COR-L47 (cell line): ENCODE measurements around the gene INSR.
"Not testable (repeated sequence)": the region's sequence is repeated elsewhere in the genome, so short reads cannot be mapped to it uniquely, and the experiment has no call there.

Source experiments
- DNase-seq: peaks from one replicate; lab custom pipeline; 2025; lab: John Stamatoyannopoulos, UW

The INSR gene

DNA sequence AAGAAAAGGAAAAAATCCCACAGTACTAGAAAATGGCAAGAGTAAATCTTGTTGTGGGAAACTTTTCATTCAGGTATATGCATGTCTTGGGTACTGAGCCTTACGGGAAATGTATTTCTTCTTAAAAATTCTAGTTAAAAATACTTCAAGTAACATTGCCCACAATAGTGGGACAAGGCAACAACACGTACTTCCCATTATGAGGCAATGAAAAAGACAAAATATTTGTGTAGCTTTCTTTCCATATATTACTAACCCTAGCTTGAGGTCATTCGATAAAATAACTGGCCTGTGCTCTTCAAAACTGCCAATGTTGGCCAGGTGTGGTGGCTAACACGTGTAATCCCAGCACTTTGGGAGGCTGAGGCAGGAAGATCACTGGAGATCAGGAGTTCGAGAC, 99.2 kb downstream of the INSR start:
- no peak for DNase-seq

DNA sequence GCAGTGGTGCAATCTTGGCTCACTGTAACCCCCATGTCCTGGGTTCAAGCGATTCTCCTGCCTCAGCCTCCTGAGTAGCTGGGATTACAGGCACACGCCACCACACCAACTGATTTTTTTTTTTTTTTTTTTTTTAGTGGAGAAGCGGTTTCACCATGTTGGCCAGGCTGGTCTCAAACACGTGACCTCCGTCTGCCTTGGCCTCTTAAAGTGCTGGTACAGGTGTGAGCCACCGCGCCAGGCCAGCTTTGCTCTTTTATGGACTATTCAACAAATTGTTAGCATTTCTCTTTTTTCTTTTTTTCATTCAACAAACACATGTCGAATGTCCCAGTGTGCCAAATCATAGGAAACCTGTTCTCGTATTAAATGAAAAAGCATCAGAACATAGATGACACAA, 99.6 kb downstream of the INSR start:
- no peak for DNase-seq

DNA sequence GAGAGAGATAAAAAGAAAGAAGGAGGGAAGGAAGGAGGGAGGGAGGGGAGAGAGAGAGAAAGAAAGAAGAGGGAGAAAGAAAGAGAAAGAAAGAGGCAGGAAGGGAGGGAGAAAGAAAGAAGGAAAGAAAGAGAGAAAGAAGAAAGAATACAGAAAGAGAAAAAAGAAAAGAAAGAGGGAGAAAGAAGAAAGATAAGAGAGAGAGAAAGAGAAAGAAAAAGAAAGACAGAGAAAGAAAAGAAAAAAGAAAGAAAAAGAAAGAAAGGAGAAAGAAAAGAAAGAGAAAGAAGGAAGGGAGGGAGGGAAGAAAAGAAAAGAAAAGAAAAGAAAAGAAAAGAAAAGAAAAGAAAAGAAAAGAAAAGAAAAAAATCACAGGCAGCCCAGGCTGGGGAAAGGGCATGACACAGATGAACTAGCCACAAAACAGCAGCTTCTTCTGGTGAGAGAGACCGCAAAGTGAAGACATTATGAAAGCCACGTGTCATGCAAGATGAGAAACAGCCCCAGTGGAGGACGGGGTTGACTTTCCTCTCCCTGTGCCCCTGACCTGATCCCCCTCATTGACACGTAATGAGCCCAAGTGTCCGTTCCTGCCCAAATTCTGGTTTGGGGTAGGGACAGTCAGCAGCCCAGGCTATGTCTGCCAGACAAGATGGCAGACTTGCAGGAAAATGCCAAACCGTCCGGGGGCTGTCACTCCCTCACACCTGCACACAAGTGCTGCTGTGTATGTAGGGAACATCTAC, 102.1 kb downstream of the INSR start:
- no peak for DNase-seq

DNA sequence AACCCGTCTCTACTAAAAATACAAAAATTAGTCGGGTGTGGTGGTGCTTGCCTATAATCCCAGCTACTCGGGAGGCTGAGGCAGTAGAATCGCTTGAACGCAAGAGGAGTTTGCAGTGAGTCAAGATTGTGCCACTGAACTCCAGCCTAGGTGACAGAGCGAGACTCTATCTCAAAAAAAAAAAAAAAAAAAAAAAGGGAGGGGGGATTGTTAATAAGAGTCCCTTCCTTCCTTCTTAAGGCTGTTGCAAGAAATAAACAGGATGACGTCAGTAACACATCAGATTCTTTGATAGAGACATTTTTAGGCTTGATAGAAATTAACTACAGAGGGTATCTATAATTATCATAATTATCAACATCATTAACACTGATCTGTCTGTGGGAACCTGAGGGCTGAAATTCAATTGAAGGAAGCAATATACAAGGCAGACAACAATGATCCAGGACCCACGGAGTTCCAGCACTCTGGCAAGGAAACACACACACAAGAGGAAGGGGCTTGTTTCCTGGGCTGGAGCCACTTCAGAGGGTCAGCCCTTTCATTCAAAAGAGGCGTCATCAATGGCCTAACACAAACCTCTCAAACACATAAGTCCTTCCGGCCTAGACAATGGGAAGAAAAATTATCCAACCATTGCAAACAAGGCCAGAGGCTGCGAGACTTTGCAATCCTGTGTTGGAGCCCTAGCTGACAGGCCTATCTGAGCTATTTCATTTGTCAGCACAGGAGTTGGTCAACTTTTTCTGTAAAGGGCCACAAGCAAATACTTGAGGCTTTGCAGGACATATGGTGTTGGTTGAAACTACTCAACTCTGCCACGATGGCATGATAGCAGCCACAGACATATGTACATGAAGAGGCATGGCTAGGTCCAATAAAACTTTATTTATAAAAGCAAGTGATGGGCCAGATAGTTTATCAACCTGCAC, 105.2 kb downstream of the INSR start:
- DNase-seq = no peak

DNA sequence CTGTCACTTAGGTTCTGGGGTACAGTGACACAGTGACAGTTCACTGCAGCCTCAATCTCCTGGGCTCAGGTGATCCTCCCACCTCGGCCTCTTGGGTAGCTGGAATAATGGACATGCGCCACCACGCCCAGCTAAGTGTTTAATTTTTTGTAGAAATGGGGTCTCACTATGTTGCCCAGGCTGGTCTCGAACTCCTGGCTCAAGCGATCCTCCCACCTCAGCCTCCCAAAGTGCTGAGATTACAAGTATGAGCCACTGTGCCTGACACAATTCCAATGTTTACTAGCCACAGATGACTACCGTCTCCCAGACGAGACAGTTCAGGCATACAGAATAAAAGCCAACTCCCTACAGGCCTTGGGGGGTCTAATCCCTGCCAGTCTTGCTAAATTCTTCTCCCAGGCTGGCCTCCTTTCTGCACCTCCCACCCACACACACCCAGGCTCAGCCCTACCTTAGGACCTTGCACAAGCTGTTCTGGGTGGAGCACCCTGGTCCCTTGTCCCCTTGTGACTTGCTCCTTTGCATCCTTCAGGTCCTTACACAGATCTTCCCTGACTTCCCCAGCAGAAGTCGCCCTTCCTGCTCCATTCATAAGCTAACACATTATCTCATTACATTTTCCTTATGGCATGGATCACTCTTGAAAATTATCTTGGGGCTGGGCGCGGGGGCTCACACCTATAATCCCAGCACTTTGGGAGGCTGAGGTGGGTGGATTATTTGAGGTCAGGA, 106.4 kb downstream of the INSR start:
- no peak for DNase-seq

DNA sequence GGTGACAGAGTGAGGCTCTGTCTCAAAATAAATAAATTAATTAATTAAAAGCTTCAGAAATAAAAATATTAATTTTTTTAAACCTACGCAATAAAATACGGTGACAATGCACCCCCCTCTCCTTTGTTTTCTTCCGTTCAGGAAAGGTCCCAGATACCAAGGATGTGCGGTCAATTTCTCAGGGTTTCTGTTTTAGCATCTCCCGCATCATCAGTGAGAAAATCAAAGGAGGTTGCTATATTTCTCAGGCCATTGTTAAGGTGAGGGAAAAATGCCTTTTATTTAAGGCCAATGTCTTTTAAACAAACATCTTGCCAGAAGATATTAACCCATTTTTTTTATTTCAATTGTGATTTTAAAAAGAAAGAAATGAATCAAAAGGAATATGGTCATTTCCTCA, 111.7 kb downstream of the INSR start:
- no peak for DNase-seq

DNA sequence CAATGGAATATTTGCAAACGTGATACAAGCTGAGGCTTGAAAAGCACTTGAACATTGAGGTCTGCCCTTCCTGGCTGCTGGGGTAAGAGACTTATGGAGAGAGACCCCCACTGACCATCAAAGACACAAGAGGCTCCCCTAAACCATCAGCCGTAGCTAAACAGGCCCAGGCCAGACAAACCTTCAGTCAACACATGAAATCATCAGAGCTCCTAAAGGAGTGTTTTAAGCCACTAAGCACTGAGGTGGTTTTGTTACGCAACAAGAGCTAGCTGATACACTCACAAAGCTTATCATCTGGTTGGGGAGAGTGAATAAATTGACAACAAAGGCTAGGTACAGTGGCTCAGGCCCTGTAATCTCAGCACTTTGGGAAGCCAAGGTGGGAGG, 114.3 kb downstream of the INSR start:
- no peak for DNase-seq

DNA sequence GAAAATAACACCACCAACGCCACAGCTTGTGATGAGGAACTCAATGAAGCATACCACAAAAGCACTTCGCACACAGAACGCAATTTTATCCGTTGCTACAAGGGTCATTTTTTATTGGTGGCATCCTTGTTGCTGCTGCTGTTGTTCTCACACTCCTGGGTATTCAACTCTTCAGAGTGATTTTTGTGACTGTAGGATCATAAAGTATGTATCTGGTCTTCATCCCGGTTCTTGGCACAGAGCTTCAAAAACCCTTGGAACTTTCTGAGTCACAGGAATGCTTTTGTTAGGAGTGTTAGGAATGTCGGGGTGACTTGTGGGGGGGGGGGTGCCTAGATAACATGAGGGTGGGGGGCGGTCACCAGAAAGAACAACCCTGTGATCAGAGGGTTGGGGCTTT, 116.3 kb downstream of the INSR start:
- DNase-seq = no peak

DNA sequence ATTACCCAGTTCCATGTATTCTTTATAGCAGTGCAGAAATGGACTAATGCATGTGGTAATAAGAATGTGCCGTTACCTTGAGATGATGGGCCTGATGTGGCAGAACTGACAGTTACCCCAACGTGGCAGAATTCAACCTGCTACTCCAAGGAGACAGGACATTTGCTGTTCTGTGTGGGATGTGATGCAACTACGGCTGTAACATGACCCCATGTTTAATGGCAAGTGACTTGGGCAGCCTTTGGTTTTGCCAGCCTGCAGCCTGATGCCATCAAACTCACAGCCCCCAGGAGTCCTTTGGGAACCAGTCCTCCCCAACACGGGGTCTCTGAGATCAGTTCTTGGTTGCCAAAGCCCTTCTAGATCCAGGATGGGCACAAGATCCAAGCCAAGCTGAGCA, 117.4 kb downstream of the INSR start:
- DNase-seq = no peak

DNA sequence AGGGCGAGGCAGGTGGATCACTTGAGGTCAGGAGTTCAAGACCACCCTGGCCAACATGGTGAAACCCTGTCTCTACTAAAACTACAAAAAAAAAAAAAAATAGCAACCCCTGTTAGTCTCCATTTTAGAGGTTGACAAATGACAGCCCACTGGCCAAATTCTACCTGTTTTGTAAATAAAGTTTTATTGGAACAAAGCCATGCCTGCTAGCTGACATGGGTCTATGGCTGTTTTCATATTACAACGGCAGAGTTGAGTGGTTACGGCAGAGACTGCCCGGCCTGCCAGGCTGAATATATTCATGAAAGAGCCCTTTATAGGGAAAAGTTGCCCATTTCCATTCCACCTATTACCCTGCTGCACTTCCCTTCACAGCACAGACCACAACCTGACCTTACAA, 121.4 kb downstream of the INSR start:
- DNase-seq = no peak

DNA sequence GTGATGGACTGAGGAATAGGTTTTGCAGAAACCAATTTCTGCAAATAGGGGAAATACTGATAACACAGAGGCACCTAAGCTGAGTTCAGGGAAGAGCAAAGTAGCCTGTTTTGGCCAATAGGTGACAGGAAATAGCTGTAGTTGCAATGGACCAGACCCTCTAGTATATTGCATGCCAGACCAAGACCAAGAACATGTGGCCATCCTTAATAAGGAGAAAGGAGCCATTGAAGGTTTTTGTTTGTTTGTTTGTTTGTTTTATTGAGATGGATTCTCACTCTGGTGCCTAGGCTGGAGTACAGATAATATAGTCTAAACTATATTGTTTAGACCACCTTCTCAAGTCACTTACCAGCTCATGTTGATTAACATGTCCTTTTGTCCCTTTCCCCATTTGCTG, 123.2 kb downstream of the INSR start:
- DNase-seq = no peak

DNA sequence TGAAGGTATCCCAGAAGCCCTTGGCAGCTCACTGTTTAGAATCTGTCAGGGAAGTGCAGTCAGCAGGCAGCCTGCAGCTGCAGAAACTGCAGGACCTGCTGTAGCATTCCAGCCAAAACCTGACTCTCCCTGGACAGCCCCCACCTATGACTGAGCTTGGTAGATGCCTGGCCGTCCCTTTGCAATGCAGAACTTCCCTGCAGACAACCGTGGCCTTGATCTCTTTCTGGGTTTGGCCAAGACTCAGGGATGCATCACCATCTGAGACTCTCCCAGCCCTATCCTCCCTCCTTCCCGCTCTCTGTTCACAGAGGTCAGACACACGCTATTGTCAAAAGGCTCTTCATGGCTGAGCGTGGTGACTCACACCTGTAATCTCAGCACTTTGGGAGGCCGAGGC, 125.3 kb downstream of the INSR start:
- DNase-seq = no peak

DNA sequence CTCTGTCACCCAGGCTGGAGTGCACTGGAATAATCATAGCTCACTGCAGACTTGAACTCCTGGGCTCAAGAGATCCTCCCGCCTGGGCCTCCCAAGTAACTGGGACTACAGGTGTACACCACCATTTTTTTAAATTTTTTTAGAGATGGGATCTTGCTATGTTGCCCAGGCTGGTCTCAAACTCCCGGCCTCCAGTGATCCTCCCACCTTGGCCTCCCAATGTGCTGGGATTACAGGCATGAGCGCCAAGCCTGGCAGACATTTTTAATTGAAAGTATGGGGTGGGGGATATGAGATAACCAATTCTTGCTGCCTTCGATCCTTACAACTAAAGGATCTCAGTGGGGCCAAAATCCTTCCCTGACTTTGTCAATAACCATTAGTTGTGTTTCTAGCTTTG, 132.9 kb downstream of the INSR start:
- no peak for DNase-seq

DNA sequence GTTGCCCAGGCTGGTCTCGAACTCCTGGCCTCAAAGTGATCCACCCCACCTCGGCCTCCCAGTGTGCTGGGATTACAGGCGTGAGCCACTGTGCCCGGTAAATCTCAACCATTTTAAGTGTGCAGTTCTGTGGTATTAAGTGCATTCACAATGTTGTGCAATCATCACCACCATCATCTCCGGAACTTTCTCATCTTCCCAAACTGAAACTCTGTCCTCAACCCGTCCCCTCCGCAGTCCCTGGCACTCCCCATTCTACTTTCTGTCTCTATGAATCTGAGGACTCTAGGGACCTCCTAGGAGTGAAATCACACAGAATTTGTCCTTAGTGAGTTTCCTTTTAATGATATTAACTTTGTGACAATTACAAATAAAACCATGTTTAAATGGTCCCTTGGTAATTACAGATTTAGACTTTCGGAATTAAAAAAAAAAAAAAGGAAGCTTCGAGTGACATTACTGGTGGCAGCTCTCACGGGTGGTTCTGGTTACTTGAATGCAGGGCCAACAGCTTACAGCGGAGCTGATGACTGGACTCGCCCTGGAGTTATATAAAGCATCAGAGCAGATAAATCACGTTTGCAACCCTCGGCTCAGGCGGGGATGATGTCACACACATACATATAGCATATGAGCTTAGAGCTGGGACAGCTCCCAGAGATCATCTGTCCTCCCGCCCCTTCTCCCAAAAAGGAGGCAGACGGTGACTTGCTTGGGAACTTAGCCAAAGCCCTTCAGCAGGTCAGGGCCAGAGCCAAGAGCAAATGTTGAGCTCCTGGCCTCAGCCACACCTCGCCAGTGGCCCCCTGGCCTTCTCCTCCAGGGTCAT, 134.9 kb downstream of the INSR start:
- DNase-seq = no peak

DNA sequence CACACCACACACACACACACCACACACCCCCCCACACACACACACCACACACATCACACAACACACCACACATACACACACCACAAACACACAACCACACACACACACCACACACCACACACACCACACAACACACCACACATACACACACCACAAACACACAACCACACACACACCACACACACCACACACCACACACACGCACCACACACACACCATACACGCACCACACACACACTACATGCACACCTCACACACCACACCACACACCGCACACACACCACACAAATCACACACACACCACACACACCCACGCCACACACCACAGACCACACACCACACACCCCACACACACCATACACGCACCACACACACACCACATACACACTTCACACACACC, 141.2 kb downstream of the INSR start:
- no peak for DNase-seq

DNA sequence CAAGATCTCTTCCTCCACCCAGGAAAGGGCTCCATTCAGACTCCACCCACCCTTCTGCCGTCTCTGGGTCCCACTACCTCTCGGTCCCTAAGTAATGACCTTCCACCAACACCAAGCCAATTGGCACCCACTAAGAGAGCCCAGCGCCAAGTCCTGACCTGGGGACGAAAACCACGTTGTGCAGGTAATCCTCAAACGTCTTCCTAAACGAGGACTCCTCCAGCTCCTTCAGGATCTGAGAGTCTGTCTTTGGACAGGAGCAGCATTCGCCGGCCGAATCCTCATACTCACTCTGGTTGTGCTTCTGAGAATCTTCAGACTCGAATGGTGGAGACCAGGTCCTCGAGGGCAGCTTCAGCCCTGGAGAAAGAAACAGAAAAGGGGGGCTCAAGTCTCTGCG, 141.6 kb downstream of the INSR start:
- DNase-seq = no peak

DNA sequence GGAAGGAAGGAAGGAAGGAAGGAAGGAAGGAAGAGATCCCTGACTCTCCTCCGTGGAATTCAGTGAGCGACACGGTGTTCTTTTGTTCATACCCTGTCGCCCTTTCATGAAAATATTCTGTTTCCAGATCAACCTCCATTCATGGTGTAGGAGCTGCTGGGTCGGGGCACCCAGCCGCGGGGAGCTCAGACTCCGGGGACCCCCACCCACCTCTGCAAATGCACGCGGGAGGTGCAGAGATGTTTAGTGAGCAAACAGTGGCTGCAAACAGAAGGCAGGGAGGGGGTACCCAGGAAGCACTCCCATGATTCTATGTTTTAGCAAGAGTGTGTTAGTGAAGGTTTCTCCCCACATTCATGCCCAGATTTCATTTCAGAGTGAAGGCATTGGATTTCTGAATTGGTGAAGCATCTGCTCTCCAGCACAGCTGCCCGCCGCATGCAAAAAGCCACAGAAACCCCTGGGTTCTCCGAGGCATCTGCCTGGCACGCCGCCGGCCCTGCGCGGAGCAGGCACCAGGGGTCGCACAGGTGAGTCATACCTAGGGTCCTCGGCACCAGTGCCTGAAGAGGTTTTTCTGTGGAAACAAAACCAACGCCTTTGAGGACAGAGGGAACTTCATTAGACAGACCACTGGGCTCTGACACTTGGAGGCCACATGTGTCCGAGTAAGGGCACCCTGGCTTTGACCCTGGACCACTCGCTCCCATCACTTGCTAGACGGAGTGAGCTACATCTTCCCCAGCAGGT, 144.1 kb downstream of the INSR start:
- DNase-seq = no peak

DNA sequence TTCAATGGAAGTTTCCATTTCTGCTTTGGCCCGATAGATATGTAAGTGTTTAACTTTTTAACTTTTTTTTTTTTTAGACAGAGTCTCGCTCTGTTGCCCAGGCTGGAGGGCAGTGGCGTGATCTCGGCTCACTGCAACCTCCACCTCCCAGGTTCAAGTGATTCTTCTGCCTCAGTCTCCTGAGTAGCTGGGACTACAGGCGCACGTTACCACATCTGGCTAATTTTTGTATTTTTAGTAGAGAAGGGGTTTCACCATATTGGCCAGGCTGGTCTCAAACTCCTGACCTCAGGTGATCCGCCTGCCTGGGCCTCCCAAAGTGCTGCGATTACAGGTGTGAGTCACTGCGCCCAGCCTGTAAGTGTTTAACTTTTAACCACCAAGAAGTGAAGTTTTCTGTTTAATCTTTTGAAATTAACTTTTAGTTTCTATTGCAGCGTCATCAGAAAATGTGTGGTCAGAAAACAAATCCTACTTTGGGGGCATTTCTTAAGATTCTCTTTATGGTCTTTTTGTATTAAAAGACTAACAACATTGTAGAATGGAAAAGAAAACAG, 147.0 kb downstream of the INSR start:
- not testable (repeated sequence) for DNase-seq

DNA sequence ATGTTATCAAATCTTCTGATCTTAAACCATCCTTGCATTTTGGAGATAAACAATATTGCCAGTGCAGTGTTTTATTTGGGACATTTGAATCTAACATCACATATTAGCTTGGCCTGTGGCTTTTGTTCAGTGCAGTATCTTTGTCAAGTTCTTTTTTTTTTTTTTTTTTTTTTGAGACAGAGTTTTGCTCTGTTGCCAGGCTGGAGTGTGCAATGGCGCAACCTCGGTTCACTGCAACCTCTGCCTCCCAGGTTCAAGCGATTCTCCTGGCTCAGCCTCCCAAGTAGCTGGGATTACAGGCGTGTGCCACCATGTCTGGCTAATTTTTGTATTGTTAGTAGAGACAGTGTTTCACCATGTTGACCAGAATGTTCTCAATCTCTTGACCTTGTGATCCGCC, 148.1 kb downstream of the INSR start:
- not testable (repeated sequence) for DNase-seq

DNA sequence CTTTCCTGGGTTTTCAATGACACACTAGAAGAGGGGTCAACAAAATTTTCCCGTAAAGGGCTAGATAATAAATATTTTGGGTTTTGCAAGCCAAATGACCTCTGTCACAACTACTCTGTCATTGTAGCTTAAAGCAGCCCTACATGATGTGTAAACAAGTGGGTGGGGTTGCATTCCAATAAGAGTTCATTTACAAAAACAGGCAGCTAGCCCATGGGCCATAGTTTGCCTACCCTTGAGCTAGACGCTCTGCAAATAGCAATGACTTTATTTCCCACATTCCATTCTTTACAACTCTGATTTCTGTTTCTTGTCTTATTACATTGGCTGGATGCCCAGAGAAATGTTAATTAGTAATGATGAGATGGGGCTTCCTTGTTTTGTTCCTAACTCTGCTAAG, 148.7 kb downstream of the INSR start:
- no peak for DNase-seq

DNA sequence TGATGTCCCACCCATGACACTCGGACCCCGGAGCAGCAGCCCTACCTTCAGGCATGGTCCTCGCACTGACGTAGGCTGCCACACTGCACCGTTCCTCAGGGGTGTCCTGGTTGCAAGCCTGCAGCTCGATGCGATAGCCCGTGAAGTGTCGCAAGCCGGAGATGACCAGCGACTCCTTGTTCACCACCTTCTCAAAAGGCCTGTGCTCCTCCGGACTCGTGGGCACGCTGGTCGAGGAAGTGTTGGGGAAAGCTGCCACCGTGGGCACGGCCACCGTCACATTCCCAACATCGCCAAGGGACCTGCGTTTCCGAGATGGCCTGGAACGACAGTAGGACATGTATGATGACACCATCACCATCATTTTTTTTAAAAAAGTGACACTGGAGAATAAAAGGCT, 151.4 kb downstream of the INSR start:
- no peak for DNase-seq
